ENCODE data around the gene FLVCR2. TPM values are rescaled to one million over a fixed set of nuclear protein-coding genes. Genes with fewer than 3 reads are reported as not detected.

Gene FLVCR2
- total RNA-seq, 1 donor from 2014 or later, result 3.7 TPM

DNA sequence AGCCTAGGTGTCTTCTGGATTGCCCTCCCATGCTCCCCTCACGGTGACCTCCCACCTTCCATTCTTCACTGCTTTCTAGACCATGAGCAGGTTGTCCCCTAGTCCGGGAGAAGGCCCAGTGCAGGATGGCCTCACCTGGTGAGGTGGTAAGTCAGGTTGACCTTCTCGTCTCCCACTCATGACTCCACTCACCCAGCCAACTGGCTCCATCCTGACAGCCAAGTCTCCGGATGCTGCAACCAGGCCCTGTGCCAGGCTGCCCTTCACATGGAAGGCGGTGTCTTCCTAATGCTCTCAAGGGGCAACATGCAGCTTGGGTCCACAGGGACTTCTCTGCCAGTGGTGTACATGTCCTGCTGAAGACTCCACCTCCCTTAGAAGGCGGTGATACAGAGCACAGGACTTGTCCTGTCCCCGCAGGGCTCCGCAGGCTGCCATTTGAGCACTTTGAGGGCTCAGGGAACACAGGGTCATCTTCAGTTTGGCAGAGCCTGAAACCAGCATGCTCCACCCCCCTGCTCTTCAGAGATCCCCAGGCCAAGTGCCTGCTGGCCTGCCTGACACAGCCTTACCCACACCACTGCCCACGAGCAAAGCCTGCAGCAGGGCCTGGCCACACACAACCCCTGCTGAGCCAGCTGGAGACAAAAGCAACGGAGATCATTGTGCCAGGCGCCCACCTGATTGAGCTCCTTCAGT is 30.7 kb upstream of the FLVCR2 start:
- H3K4me1 ChIP-seq, result peaks cover 14% of the 10 kb centered on the region
- H3K4me3 ChIP-seq, result no peak overlapping the region
- TF ChIP-seq POLR2AphosphoS5 (IDR thresholded peaks at IDR 0.05; ENCODE audit: insufficient read depth in 1 of 2, low read depth in 1 of 2) (no peak), POLR2A (IDR thresholded peaks at IDR 0.05) (no peak)
- TF ChIP-seq, protein P1, sequence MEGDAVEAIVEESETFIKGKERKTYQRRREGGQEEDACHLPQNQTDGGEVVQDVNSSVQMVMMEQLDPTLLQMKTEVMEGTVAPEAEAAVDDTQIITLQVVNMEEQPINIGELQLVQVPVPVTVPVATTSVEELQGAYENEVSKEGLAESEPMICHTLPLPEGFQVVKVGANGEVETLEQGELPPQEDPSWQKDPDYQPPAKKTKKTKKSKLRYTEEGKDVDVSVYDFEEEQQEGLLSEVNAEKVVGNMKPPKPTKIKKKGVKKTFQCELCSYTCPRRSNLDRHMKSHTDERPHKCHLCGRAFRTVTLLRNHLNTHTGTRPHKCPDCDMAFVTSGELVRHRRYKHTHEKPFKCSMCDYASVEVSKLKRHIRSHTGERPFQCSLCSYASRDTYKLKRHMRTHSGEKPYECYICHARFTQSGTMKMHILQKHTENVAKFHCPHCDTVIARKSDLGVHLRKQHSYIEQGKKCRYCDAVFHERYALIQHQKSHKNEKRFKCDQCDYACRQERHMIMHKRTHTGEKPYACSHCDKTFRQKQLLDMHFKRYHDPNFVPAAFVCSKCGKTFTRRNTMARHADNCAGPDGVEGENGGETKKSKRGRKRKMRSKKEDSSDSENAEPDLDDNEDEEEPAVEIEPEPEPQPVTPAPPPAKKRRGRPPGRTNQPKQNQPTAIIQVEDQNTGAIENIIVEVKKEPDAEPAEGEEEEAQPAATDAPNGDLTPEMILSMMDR (IDR thresholded peaks at IDR 0.05), result no peak
- DNase-seq (ENCODE audit: extremely low spot score in 2 of 2), result no peak
- H3K9me3 ChIP-seq, result no peaks in the 10 kb centered on the region
- intact Hi-C loops (cut with DNase I), result no loop called here
- no peaks in the 10 kb centered on the region for H3K36me3 ChIP-seq
- no peak overlapping the region for H3K27ac ChIP-seq
- no peaks in the 10 kb centered on the region for H3K27me3 ChIP-seq

DNA sequence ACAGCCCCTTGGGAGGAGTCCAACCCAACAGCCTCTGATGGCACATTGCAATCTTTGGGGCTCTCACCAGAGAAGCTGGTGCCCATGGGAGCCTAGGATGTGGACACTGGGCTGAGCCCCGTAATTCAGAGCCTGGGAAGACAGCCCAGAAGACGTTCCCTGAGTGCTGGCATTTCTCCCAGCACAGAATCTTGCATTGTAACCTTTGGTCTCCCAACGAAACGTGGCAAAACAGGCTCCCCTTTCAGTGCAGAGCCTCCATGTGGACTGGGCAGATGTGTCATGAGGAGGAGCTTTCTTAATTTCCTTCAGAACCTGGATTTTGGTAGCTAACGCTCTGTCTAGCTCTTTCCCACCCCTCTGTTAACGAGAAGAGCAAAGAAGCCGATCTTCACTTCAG is 29.9 kb upstream of the FLVCR2 start:
- no peak for TF ChIP-seq POLR2A (IDR thresholded peaks at IDR 0.05)
- TF ChIP-seq, protein P1 (IDR thresholded peaks at IDR 0.05), result no peak
- no peak for TF ChIP-seq POLR2AphosphoS5 (IDR thresholded peaks at IDR 0.05; ENCODE audit: insufficient read depth in 1 of 2, low read depth in 1 of 2)
- Histone ChIP-seq H3K27ac (no peak overlapping the region), H3K27me3 (no peaks in the 10 kb centered on the region), H3K4me1 (peaks cover 6% of the 10 kb centered on the region), H3K4me3 (no peak overlapping the region), H3K9me3 (no peaks in the 10 kb centered on the region), H3K36me3 (no peaks in the 10 kb centered on the region)
- intact Hi-C loops (cut with DNase I), result no loop called here
- DNase-seq (ENCODE audit: extremely low spot score in 2 of 2), result no peak

DNA sequence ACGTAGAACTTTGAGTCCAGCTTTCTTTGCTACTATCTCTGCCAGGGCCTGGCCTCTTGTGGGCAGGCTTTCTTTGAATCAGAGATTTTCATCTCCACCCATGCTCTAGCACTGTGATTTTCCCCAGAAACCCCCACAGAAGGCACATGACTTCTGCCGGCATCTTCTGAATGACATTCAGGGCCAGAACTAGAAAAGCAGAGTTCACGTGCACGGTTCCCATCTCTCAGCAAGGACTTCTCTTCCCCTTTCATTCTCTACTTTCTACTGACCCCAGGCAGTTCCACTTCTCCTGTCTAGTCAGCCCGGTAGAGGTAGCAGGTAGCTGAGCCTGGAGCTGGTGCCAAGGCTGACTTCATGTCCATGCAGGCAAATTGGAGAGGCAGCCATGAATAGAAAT is 29.3 kb upstream of the FLVCR2 start:
- Histone ChIP-seq H3K9me3 (no peaks in the 10 kb centered on the region), H3K4me3 (no peak overlapping the region), H3K27ac (no peak overlapping the region), H3K36me3 (no peaks in the 10 kb centered on the region), H3K27me3 (no peaks in the 10 kb centered on the region), H3K4me1 (no peaks in the 10 kb centered on the region)
- no peak for TF ChIP-seq POLR2AphosphoS5 (IDR thresholded peaks at IDR 0.05; ENCODE audit: insufficient read depth in 1 of 2, low read depth in 1 of 2)
- no peak for DNase-seq (ENCODE audit: extremely low spot score in 2 of 2)
- intact Hi-C loops (cut with DNase I), result no loop called here

DNA sequence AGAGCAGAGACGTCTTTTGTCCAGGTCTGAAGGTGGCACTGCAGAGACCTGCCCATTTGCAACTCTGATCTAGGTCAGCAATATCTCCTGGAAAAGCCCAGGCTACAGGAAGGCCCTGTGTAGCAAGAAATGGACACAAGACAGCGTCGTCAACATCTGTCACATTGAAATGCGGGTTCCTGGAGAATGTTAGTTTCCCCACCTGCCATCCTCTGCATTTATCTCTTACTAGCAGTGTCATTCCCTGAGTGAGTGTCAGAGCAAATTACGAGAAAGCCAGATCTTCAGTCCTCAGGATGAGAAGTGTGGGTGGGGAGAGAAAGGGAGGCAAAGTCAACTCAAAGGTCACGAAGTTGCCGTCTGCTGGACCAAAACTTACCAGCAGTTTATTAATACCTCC is 27.4 kb upstream of the FLVCR2 start:
- Histone ChIP-seq H3K9me3 (no peaks in the 10 kb centered on the region), H3K4me3 (no peak overlapping the region), H3K4me1 (no peaks in the 10 kb centered on the region), H3K27ac (no peak overlapping the region), H3K36me3 (no peaks in the 10 kb centered on the region), H3K27me3 (no peaks in the 10 kb centered on the region)
- no peak for DNase-seq (ENCODE audit: extremely low spot score in 2 of 2)
- intact Hi-C loops (cut with DNase I), result no loop called here
- TF ChIP-seq POLR2A (IDR thresholded peaks at IDR 0.05) (no peak), POLR2AphosphoS5 (IDR thresholded peaks at IDR 0.05; ENCODE audit: insufficient read depth in 1 of 2, low read depth in 1 of 2) (no peak)
- TF ChIP-seq, protein P1 (IDR thresholded peaks at IDR 0.05), result no peak

DNA sequence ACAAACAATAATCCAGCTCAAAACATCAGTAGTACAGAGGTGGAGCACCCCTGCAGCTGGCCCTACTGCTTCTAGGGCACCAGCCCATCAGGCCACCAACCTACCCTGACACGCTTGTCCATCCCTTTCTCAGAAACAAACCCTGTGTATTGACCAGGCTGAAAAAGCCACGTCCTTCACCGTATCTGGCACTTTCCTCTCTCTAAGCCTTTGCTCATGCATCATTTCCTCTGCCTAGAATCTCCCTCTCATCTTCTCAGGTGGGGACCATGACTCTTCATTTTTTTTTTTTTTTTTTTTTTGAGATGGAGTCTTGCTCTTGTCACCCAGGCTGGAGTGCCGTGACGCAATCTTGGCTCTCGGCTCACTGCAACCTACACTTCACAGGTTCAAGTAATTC is 25.3 kb upstream of the FLVCR2 start:
- no peaks in the 10 kb centered on the region for H3K4me1 ChIP-seq
- H3K36me3 ChIP-seq, result no peaks in the 10 kb centered on the region
- intact Hi-C loops (cut with DNase I), result no loop called here
- TF ChIP-seq POLR2A (IDR thresholded peaks at IDR 0.05) (no peak), POLR2AphosphoS5 (IDR thresholded peaks at IDR 0.05; ENCODE audit: insufficient read depth in 1 of 2, low read depth in 1 of 2) (no peak)
- TF ChIP-seq, protein P1 (IDR thresholded peaks at IDR 0.05), result no peak
- no peak for DNase-seq (ENCODE audit: extremely low spot score in 2 of 2)
- H3K27ac ChIP-seq, result no peak overlapping the region
- H3K27me3 ChIP-seq, result no peaks in the 10 kb centered on the region
- H3K4me3 ChIP-seq, result no peak overlapping the region
- H3K9me3 ChIP-seq, result no peaks in the 10 kb centered on the region

All from vagina (tissue), 2 donors.